ENCODE data around the gene ADAMTS17. TPM values are rescaled to one million over a fixed set of nuclear protein-coding genes. Genes with fewer than 3 reads are reported as not detected.

ADAMTS17 gene
- total RNA-seq, 1 donor from 2014 or later: 2.1 TPM

DNA sequence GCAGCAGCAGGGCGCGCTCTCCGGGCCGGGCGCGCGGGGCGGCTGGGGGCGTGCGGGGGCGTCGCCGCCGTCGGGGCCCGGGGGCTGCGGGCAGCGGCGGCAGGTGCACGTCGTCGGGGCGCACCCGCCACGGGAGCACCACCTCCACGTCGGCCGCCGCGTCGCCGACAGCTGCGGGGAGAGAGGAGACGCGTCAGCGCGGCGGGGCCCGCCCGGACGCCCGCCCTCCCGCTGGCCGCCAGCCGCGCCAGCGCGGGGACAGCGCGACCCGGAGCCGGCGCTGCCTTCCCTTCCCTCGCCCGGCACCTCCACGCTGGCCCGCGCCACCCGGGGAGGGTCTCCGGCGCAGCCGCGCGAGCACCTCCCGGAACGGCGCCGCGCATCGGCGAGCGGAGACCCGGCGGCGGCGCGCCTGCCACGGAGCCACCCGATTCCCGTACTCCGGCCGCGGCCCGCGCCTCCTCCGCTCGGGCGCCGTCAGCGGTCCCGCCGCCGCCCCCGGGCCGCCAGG, 481 bp downstream of the ADAMTS17 start:
- intact Hi-C loops (cut with micrococcal nuclease): loop anchor here (5.0 kb wide), 3 partner anchors 576 to 951 kb away; partner anchors contain the start of genes LRRK1 and LYSMD4

GRCh38 chr15:100340721-100341238, 995 bp downstream of the ADAMTS17 start:
- intact Hi-C loops (cut with micrococcal nuclease): loop anchor here (5.0 kb wide), 3 partner anchors 577 to 952 kb away; partner anchors contain the start of genes LRRK1 and LYSMD4

DNA sequence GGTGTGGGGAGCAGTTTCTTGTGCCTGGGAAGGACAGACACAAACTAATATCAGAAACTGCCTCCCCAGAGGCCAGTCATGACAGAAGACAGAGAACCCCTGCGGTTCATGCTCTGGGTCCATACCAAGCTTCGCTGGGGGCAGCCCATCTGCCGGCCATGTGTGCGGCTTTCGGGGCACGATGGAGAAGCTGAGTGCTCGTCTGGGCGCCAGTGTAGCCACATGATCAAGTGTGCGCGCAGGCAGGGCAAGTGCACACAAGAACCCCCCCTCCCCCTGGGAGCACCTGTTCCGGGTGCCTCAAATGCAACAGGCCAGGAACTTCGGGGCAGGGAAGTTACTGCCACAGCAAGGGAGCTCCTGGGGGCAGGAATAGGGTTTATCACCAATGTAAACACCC, 1.8 kb downstream of the ADAMTS17 start:
- intact Hi-C loops (cut with micrococcal nuclease): loop anchor here (1.0 to 10.0 kb wide), 8 partner anchors 169 to 1067 kb away; partner anchors contain the start of genes CHSY1, LRRK1 and LYSMD4

DNA sequence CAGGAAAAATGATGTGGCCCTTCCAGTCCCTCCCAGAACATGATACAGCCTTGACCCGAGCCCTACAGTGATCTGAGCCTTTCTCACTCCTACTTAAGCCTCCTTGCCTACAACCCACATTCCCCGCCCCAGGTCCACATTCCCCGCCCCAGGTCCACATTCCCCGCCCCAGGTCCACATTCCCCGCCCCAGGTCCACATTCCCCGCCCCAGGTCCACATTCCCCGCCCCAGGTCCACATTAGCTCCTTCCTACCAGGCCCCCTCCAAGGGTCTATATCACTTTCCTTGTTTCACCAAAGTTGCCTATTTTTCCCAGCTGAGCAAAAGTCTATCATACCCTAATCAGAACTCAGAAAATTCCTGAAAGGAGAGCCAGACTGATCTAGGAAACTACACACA, 2.3 kb downstream of the ADAMTS17 start:
- intact Hi-C loops (cut with micrococcal nuclease): loop anchor here (1.0 to 10.0 kb wide), 5 partner anchors 169 to 1066 kb away; partner anchors contain the start of gene CHSY1

DNA sequence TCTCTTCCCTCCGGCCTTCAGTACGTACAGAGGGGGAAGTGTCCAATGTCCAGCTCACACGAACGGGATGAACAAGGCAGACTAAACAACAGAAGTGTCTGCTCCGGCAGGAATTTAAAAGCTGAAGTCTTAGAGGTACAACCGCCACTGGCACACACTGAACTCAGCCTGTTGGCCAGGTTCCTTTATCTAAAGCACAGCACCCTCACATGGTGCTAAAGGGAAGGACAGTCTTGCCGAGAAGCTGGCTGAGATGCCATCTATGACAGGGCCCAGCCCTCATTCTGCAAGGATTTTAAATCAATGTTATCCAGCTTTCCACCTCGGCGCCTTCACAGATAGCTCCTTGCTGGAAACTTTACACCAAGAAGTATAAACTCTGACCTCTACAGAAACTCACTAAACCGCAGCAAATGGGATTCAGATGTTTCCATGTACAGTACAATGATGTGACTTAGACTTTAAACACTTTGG, 2.8 kb downstream of the ADAMTS17 start:
- intact Hi-C loops (cut with micrococcal nuclease): loop anchor here (1.0 to 10.0 kb wide), 5 partner anchors 168 to 1066 kb away; partner anchors contain the start of gene CHSY1

GRCh38 chr15:100338247-100338646, 3.5 kb downstream of the ADAMTS17 start:
- intact Hi-C loops (cut with micrococcal nuclease): loop anchor here (2.0 to 10.0 kb wide), 2 partner anchors 167 to 917 kb away; partner anchors contain the start of gene CHSY1

DNA sequence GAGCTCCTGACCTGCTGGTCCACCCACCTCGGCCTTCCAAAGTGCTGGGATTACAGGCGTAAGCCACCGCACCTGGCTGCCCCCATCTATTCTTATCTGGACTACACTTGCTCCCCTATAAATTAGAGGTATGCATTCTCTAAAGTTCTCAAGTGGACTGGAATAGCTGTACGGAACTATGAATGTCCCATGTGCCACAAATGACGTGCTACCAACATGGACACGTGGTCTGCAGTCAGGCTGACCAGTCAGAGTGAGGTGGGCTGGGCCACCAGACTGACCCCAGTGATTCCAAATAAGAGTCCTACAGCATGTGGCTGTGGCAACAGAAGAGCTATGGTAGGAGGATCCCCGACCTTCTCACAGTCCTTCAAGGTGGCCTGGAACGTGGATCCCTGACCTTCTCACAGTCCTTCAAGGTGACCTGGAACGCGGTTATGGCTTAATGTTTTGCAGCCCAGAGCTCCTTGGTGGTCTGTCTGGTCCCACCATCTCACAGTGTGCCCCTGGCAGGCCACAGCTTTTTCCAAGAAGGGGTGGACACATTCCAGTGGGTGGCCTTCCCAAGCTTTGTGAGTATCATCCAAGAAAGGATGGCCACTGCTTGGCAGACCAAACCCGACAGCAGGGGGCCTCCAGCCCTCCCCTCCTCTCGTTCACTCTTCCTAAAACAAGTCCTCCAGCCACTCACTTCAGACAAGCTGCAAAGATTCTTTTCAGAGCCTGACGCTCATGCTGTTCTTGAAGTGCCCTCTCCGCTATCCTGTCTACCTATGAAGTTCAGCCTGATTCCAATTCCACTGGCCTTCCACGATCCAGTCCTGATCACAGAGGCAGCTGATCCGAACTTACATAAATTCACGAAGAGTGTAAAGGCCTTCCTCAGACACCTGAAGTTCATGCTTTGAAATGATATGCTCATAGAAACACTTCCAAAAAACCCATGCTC, 4.4 kb downstream of the ADAMTS17 start:
- intact Hi-C loops (cut with micrococcal nuclease): loop anchor here (2.0 to 10.0 kb wide), 2 partner anchors 167 to 917 kb away; partner anchors contain the start of gene CHSY1

- intact Hi-C loops (cut with micrococcal nuclease): loop anchor here (10.0 kb wide), 1 partner anchor 919 kb away; the partner anchor contains the start of gene CHSY1
Observed at GRCh38 chr15:100336061-100336460, 5.7 kb downstream of the ADAMTS17 start.

GRCh38 chr15:100335335-100335999, 6.3 kb downstream of the ADAMTS17 start:
- intact Hi-C loops (cut with micrococcal nuclease): loop anchor here (10.0 kb wide), 1 partner anchor 919 kb away; the partner anchor contains the start of gene CHSY1

GRCh38 chr15:100334905-100335304, 6.9 kb downstream of the ADAMTS17 start:
- intact Hi-C loops (cut with micrococcal nuclease): loop anchor here (5.0 to 10.0 kb wide), 2 partner anchors 223 to 920 kb away; partner anchors contain the start of gene CHSY1

DNA sequence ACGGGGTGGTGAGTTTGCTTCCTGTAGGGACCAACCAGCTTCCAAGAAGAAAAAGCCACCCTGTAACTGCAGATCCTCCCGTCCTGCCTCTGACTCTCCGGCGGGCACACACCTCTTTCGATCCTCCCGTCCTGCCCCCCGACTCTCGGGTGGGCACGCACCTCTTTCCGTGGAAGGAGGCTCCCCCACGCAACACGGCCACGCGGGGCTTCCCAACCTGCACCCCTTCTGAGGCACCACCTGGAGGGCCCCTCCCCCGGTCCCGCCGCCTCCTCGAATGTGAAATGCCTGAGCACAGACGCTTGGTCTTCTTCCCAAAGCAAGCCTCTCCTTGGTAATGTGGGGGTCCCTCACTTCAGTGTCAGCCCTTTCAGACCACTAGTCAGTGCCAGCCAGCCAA, 7.3 kb downstream of the ADAMTS17 start:
- intact Hi-C loops (cut with micrococcal nuclease): loop anchor here (5.0 to 10.0 kb wide), 2 partner anchors 222 to 920 kb away; partner anchors contain the start of gene CHSY1

DNA sequence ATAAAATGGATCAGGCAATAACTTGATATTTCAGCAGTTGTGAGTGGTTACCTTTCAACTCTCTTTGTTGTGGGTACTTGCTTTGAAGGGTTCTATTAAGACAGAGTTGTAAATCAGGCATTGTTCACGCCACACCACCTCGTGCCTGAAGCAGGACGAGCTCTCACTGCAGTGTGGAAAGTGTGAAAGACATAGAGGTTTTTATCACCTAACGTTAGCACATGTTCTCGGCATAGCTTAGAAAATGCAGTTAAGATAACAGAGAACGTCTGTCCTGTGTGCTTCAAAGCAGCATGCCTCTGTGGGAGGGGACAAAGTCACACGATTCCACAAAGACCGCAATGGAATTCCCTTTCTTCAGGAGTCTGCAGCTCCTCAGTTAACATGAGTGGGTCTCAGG, 7.8 kb downstream of the ADAMTS17 start:
- intact Hi-C loops (cut with micrococcal nuclease): loop anchor here (5.0 to 10.0 kb wide), 2 partner anchors 222 to 921 kb away; partner anchors contain the start of gene CHSY1

DNA sequence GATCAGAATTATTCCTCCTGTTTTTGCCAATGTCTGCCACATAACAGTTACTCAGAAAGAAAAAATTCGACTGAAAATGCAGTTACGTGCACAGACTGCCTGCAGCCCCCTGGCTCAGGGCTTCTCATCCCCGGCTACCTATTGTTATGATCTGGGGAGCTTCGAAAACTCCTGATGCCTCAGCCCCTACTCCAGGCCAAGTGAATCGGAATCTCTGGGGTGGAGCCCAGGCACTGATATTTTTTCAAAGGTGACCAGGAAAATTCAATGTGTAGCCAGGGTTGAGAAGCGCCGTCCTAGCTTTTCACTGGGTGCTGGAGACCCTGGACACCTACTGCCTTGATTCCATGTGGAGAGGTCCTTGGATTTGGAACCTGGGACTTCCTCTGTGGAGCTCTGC, 8.5 kb downstream of the ADAMTS17 start:
- intact Hi-C loops (cut with micrococcal nuclease): loop anchor here (5.0 to 10.0 kb wide), 2 partner anchors 221 to 922 kb away; partner anchors contain the start of gene CHSY1

DNA sequence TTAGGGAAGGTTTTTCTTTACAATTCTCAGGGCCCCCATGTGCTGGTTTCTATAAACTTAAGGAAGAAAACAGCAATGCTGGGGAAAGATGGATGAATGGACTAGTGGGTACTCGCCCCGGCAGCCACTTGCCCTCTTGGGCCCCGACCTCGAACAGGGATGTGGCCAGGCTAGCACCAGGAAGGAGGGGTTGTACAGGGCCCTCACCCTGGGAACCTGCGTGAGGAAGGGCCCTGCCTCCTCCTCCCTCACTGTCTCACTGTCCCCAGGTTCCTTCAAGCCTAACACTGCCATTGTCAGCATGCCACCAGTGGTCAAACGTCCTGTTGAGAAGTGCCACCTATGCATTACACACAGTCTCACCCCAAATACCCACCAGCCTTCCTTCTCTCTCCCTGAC, 9.1 kb downstream of the ADAMTS17 start:
- intact Hi-C loops (cut with micrococcal nuclease): loop anchor here (5.0 to 10.0 kb wide), 2 partner anchors 220 to 922 kb away; partner anchors contain the start of gene CHSY1

GRCh38 chr15:100332231-100332630, 9.5 kb downstream of the ADAMTS17 start:
- intact Hi-C loops (cut with micrococcal nuclease): loop anchor here (5.0 to 10.0 kb wide), 2 partner anchors 220 to 923 kb away; partner anchors contain the start of gene CHSY1

GRCh38 chr15:100330629-100331215, 11.1 kb downstream of the ADAMTS17 start:
- intact Hi-C loops (cut with micrococcal nuclease): loop anchor here (2.0 to 10.0 kb wide), 3 partner anchors 218 to 924 kb away; partner anchors contain the start of gene CHSY1

- intact Hi-C loops (cut with micrococcal nuclease): loop anchor here (2.0 to 10.0 kb wide), 3 partner anchors 218 to 925 kb away; partner anchors contain the start of gene CHSY1
Observed at GRCh38 chr15:100330221-100330620, 11.6 kb downstream of the ADAMTS17 start.

GRCh38 chr15:100328796-100329195, 13.0 kb downstream of the ADAMTS17 start:
- intact Hi-C loops (cut with micrococcal nuclease): no loop called here

DNA sequence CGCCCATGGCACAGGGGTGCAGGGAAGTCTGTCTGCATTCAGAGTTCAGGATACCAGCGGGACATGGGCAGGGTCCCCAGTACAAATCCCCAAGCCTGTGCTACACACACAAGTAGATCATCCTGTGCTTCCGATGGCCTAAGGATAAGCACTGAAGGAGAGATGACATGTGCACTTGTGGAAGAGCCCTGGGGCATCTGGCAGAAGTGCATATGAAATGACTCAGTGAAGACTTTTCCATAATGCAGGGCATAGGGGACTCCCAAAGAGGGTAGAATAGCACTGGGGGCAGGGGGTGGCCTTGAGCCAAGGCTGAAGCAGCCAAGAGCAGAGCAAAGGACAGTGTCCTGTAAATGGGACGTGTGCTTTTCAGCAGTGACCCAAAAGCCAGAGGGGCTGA, 22.9 kb downstream of the ADAMTS17 start:
- intact Hi-C loops (cut with micrococcal nuclease): no loop called here
